Hepatocyte (in vitro differentiated cells): ENCODE measurements around the gene UCK2. TPM values are rescaled to one million over a fixed set of nuclear protein-coding genes. Genes with fewer than 3 reads are reported as not detected.

Source experiments
- DNase-seq: peaks from one replicate; pipeline ENCODE4 v3.0.0-alpha.2; 2016; ENCODE audit warnings: low spot score
- H2AFZ ChIP-seq: fragments of 200-600 bp; sonication (generic); 2 replicates; pipeline ENCODE4 v1.6.0; 2016; ENCODE audit warnings: antibody characterized with exemption, mild to moderate bottlenecking
- H3K27ac ChIP-seq: fragments of 200-600 bp; sonication (generic); 2 replicates; pipeline ENCODE4 v1.5.1; 2016; ENCODE audit warnings: mild to moderate bottlenecking
- H3K27me3 ChIP-seq: fragments of 200-600 bp; sonication (generic); 2 replicates; pipeline ENCODE4 v1.6.1; 2016
- H3K36me3 ChIP-seq: fragments of 200-600 bp; sonication (generic); replicated peaks from 2 replicates; pipeline ENCODE4 v1.5.1; 2016; ENCODE audit warnings: low read depth; ENCODE audit not compliant: insufficient read depth
- H3K4me1 ChIP-seq: fragments of 200-600 bp; sonication (generic); 2 replicates; pipeline ENCODE4 v1.5.1; 2016; ENCODE audit warnings: mild to moderate bottlenecking, moderate library complexity; ENCODE audit not compliant: insufficient read depth
- H3K4me2 ChIP-seq: fragments of 200-600 bp; sonication (generic); 2 replicates; pipeline ENCODE4 v1.6.0; 2016
- H3K4me3 ChIP-seq: fragments of 200-600 bp; sonication (generic); 2 replicates; pipeline ENCODE4 v1.5.1; 2016; ENCODE audit warnings: mild to moderate bottlenecking
- H3K79me2 ChIP-seq: fragments of 200-600 bp; sonication (generic); 2 replicates; pipeline ENCODE4 v1.6.0; 2017; ENCODE audit warnings: mild to moderate bottlenecking
- H3K9me2 ChIP-seq: fragments of 200-600 bp; sonication (generic); replicated peaks from 2 replicates; pipeline ENCODE4 v1.6.0; 2017; ENCODE audit warnings: mild to moderate bottlenecking; ENCODE audit not compliant: insufficient read depth
- H3K9me3 ChIP-seq: fragments of 200-600 bp; sonication (generic); 2 replicates; pipeline ENCODE4 v1.5.1; 2016; ENCODE audit warnings: low read depth, mild to moderate bottlenecking
- H4K20me1 ChIP-seq: fragments of 200-600 bp; sonication (generic); 2 replicates; pipeline ENCODE4 v1.6.0; 2016; ENCODE audit warnings: mild to moderate bottlenecking; ENCODE audit not compliant: insufficient read depth, poor library complexity, severe bottlenecking
- EZH2 ChIP-seq: fragments of 200-600 bp; sonication (generic); IDR thresholded peaks from 2 replicates; pipeline ENCODE4 v1.6.1; 2016; ENCODE audit warnings: antibody characterized with exemption, mild to moderate bottlenecking, borderline replicate concordance
- EZH2phosphoT487 ChIP-seq: fragments of 200-600 bp; sonication (generic); IDR thresholded peaks from one replicate; pipeline ENCODE4 v1.6.1; 2018; ENCODE audit warnings: antibody characterized with exemption, mild to moderate bottlenecking, low read depth, moderate library complexity; ENCODE audit not compliant: unreplicated experiment, severe bottlenecking
- WGBS: methylation state at CpG from one replicate; pipeline ENCODE4 v1.1.6; 2016; ENCODE audit warnings: low lambda C conversion rate; ENCODE audit errors: missing lambda C conversion rate; 5-methylcytosine and 5-hydroxymethylcytosine counted together
- polyA plus RNA-seq: library from polyadenylated mRNA; unstranded; fragments of >200 nt; fragmentation: Nextera tagmentation; extraction: Ambion mirVana; gene quantifications from 2 replicates; pipeline ENCODE4 v1.2.1, GENCODE V29; 2016
- total RNA-seq: library from RNA; depleted of rRNA; stranded (reverse); fragments of >200 nt; gene quantifications from 2 replicates; pipeline ENCODE4 v1.2.3, GENCODE V29; 2014
- TF ChIP-seq, protein P1 (sequence below): fragments of 200-600 bp; sonication (generic); IDR thresholded peaks from 2 replicates; pipeline ENCODE4 v1.5.1; 2016; ENCODE audit warnings: antibody characterized with exemption, mild to moderate bottlenecking; ENCODE audit not compliant: poor library complexity

UCK2 gene
- total and polyA plus RNA-seq, 2 experiments from 2014 or later, result 20.9 to 22.2 TPM

DNA sequence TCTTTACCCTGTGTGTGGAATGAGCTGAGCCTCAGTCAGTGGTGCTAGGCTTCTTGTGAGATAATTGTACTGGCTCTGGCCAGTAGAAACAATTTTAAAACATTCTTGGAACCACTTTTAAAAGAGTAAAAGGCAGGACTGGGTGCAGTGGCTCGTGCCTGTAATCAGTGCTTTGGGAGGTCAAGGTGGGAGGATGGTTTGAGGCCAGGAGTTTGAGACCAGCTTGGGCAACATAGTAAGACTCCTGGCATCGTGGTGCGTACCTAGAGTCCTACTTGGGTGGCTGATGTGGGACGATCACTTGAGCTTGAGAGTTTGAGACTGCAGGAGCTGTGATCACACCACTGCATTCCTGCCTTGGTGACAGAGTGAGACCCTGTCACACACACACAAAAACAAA lies 89.8 kb downstream of the UCK2 start:
- Histone ChIP-seq H3K79me2 (no peaks in the 10 kb centered on the region), H4K20me1 (no peaks in the 10 kb centered on the region), H3K4me3 (no peak overlapping the region), H3K4me2 (no peak overlapping the region), H3K9me2 (no peaks in the 10 kb centered on the region), H3K27me3 (no peaks in the 10 kb centered on the region), H3K4me1 (no peaks in the 10 kb centered on the region), H3K36me3 (no peaks in the 10 kb centered on the region), H2AFZ (no peak overlapping the region), H3K27ac (no peak overlapping the region), H3K9me3 (no peaks in the 10 kb centered on the region)
- WGBS, result 82% methylated on average over 4 of the region's 4 CpGs
- TF ChIP-seq EZH2phosphoT487 (no peak), EZH2 (no peak)
- TF ChIP-seq, protein P1, sequence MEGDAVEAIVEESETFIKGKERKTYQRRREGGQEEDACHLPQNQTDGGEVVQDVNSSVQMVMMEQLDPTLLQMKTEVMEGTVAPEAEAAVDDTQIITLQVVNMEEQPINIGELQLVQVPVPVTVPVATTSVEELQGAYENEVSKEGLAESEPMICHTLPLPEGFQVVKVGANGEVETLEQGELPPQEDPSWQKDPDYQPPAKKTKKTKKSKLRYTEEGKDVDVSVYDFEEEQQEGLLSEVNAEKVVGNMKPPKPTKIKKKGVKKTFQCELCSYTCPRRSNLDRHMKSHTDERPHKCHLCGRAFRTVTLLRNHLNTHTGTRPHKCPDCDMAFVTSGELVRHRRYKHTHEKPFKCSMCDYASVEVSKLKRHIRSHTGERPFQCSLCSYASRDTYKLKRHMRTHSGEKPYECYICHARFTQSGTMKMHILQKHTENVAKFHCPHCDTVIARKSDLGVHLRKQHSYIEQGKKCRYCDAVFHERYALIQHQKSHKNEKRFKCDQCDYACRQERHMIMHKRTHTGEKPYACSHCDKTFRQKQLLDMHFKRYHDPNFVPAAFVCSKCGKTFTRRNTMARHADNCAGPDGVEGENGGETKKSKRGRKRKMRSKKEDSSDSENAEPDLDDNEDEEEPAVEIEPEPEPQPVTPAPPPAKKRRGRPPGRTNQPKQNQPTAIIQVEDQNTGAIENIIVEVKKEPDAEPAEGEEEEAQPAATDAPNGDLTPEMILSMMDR, result no peak
- DNase-seq, result no peak

DNA sequence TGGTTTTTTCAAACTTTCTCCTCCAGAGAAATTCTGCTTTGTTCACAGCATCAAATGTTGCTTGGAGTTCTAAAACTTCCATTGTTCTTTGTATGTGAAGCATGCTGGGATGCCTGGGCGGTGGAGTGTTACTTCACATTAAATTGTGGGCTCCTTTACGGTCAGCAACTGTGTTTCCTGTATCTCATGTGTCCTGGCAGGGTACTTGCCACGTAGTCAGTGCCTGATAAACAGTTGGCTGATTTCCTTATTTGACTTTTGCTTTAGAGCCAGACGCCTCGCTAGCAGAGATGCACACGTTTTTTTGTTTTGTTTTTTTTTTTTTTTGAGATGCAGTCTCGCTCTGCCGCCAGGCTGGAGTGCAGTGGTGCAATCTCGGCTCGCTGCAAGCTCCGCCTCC lies 96.7 kb downstream of the UCK2 start:
- TF ChIP-seq EZH2phosphoT487, result no peak
- Histone ChIP-seq H3K4me2 (no peak overlapping the region), H3K36me3 (no peaks in the 10 kb centered on the region), H3K79me2 (no peaks in the 10 kb centered on the region), H3K9me2 (no peaks in the 10 kb centered on the region), H3K4me1 (no peaks in the 10 kb centered on the region), H3K9me3 (no peaks in the 10 kb centered on the region), H3K27me3 (no peaks in the 10 kb centered on the region), H4K20me1 (no peaks in the 10 kb centered on the region), H2AFZ (no peak overlapping the region), H3K4me3 (no peak overlapping the region), H3K27ac (no peak overlapping the region)
- no peak for DNase-seq
- WGBS, result 81% methylated on average over 11 of the region's 11 CpGs

DNA sequence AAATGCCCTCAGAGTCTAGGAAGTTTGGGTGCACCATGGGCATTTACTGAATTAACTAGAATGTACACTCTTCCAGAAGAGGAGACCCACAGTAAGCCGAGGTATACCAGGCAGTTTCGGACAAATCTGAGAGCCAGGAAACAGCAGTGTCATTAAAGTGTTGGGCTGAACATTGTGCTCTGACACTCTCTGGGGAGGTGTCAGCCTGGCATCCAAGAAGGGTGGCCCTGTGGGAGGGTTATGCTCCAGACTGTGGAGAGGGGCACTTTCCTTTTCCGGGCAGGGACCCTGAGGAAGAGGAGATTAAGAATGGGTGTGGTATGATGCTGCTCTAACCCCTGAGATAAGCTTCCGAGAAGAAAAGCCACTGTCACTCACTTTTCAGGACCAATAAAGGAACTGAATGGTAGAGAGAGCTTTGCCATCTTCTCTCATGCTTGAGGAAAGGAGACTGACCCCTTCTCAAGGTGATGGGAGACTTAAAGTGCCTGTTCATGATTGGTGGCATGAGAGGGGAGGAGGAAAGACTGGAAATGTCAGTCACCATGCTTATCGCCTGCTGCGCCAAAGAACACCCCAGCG lies 98.2 kb downstream of the UCK2 start:
- 71% methylated on average over 7 of the region's 7 CpGs for WGBS

DNA sequence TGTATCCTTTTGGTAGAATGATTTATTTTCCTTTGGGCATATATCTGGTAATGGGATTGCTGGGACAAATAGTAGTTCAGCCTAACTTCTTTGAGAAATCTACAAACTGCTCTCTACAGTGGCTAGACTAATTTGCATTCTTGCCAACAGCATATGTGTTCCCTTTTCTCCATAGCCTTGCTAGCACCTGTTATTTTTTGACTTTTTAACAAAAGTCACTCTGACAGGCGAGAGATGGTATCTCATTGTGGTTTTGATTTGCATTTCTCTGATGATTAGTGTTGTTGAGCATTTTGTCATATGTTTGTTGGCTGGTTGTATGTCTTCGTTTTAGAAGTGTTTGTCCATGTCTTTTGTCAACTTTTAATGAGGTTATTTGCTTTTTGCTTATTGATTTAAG lies 99.8 kb downstream of the UCK2 start:
- Histone ChIP-seq H3K27ac (no peak overlapping the region), H3K9me3 (no peaks in the 10 kb centered on the region), H3K4me1 (no peaks in the 10 kb centered on the region), H2AFZ (no peak overlapping the region), H3K27me3 (no peaks in the 10 kb centered on the region), H3K4me3 (no peak overlapping the region), H3K36me3 (no peaks in the 10 kb centered on the region), H3K4me2 (no peak overlapping the region), H3K79me2 (no peaks in the 10 kb centered on the region), H3K9me2 (no peaks in the 10 kb centered on the region), H4K20me1 (no peaks in the 10 kb centered on the region)
- WGBS, result 50% methylated on average over 2 of the region's 2 CpGs
- no peak for TF ChIP-seq EZH2phosphoT487
- TF ChIP-seq, protein P1, result no peak
- TF ChIP-seq EZH2, result no peak
- DNase-seq, result no peak

More for the DNA sequence above, 98.2 kb downstream of the UCK2 start:
- no peaks in the 10 kb centered on the region for H3K9me3 ChIP-seq
- no peaks in the 10 kb centered on the region for H3K27me3 ChIP-seq
- H4K20me1 ChIP-seq, result no peaks in the 10 kb centered on the region
- H3K79me2 ChIP-seq, result no peaks in the 10 kb centered on the region
- no peaks in the 10 kb centered on the region for H3K4me1 ChIP-seq
- H2AFZ ChIP-seq, result no peak overlapping the region
- H3K9me2 ChIP-seq, result no peaks in the 10 kb centered on the region
- H3K27ac ChIP-seq, result no peak overlapping the region
- TF ChIP-seq EZH2phosphoT487 (no peak), EZH2 (no peak)
- no peak overlapping the region for H3K4me2 ChIP-seq
- H3K36me3 ChIP-seq, result no peaks in the 10 kb centered on the region
- DNase-seq, result no peak
- no peak overlapping the region for H3K4me3 ChIP-seq
